Hepatocyte (in vitro differentiated cells): ENCODE data around the gene MTHFS. TPM values are rescaled to one million over a fixed set of nuclear protein-coding genes. Genes with fewer than 3 reads are reported as not detected.

Source experiments
- DNase-seq: peaks from one replicate; pipeline ENCODE4 v3.0.0-alpha.2; 2016; ENCODE audit warnings: low spot score
- H2AFZ ChIP-seq: fragments of 200-600 bp; sonication (generic); 2 replicates; pipeline ENCODE4 v1.6.0; 2016; ENCODE audit warnings: antibody characterized with exemption, mild to moderate bottlenecking
- H3K27ac ChIP-seq: fragments of 200-600 bp; sonication (generic); 2 replicates; pipeline ENCODE4 v1.5.1; 2016; ENCODE audit warnings: mild to moderate bottlenecking
- H3K27me3 ChIP-seq: fragments of 200-600 bp; sonication (generic); 2 replicates; pipeline ENCODE4 v1.6.1; 2016
- H3K36me3 ChIP-seq: fragments of 200-600 bp; sonication (generic); replicated peaks from 2 replicates; pipeline ENCODE4 v1.5.1; 2016; ENCODE audit warnings: low read depth; ENCODE audit not compliant: insufficient read depth
- H3K4me1 ChIP-seq: fragments of 200-600 bp; sonication (generic); 2 replicates; pipeline ENCODE4 v1.5.1; 2016; ENCODE audit warnings: mild to moderate bottlenecking, moderate library complexity; ENCODE audit not compliant: insufficient read depth
- H3K4me2 ChIP-seq: fragments of 200-600 bp; sonication (generic); 2 replicates; pipeline ENCODE4 v1.6.0; 2016
- H3K4me3 ChIP-seq: fragments of 200-600 bp; sonication (generic); 2 replicates; pipeline ENCODE4 v1.5.1; 2016; ENCODE audit warnings: mild to moderate bottlenecking
- H3K79me2 ChIP-seq: fragments of 200-600 bp; sonication (generic); 2 replicates; pipeline ENCODE4 v1.6.0; 2017; ENCODE audit warnings: mild to moderate bottlenecking
- H3K9me2 ChIP-seq: fragments of 200-600 bp; sonication (generic); replicated peaks from 2 replicates; pipeline ENCODE4 v1.6.0; 2017; ENCODE audit warnings: mild to moderate bottlenecking; ENCODE audit not compliant: insufficient read depth
- H3K9me3 ChIP-seq: fragments of 200-600 bp; sonication (generic); 2 replicates; pipeline ENCODE4 v1.5.1; 2016; ENCODE audit warnings: low read depth, mild to moderate bottlenecking
- H4K20me1 ChIP-seq: fragments of 200-600 bp; sonication (generic); 2 replicates; pipeline ENCODE4 v1.6.0; 2016; ENCODE audit warnings: mild to moderate bottlenecking; ENCODE audit not compliant: insufficient read depth, poor library complexity, severe bottlenecking
- EZH2 ChIP-seq: fragments of 200-600 bp; sonication (generic); IDR thresholded peaks from 2 replicates; pipeline ENCODE4 v1.6.1; 2016; ENCODE audit warnings: antibody characterized with exemption, mild to moderate bottlenecking, borderline replicate concordance
- EZH2phosphoT487 ChIP-seq: fragments of 200-600 bp; sonication (generic); IDR thresholded peaks from one replicate; pipeline ENCODE4 v1.6.1; 2018; ENCODE audit warnings: antibody characterized with exemption, mild to moderate bottlenecking, low read depth, moderate library complexity; ENCODE audit not compliant: unreplicated experiment, severe bottlenecking
- WGBS: methylation state at CpG from one replicate; pipeline ENCODE4 v1.1.6; 2016; ENCODE audit warnings: low lambda C conversion rate; ENCODE audit errors: missing lambda C conversion rate; 5-methylcytosine and 5-hydroxymethylcytosine counted together
- polyA plus RNA-seq: library from polyadenylated mRNA; unstranded; fragments of >200 nt; fragmentation: Nextera tagmentation; extraction: Ambion mirVana; gene quantifications from 2 replicates; pipeline ENCODE4 v1.2.1, GENCODE V29; 2016
- total RNA-seq: library from RNA; depleted of rRNA; stranded (reverse); fragments of >200 nt; gene quantifications from 2 replicates; pipeline ENCODE4 v1.2.3, GENCODE V29; 2014
- TF ChIP-seq, protein P1 (sequence below): fragments of 200-600 bp; sonication (generic); IDR thresholded peaks from 2 replicates; pipeline ENCODE4 v1.5.1; 2016; ENCODE audit warnings: antibody characterized with exemption, mild to moderate bottlenecking; ENCODE audit not compliant: poor library complexity

Gene MTHFS
- total and polyA plus RNA-seq, 2 experiments from 2014 or later, result 84.0 to 89.4 TPM

DNA sequence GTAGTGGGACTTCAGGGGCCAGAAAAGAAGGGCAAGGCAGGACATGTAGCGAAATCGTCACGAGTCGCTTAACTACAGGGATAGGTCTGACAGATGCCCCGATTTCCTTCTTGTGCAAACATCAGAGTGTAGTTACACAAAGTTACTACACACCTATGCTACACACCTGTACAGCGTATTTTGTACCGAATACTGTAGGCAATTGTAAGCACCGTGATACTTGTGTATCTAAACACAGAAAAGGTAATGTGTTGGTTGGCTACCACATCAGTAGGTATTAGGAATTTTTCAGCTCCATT lies 515 bp upstream of the MTHFS start:
- no peaks in the 10 kb centered on the region for H4K20me1 ChIP-seq
- H3K27ac ChIP-seq, result peak overlapping the region; percentile 100
- DNase-seq, result no peak
- no peaks in the 10 kb centered on the region for H3K27me3 ChIP-seq
- no peaks in the 10 kb centered on the region for H3K36me3 ChIP-seq
- H3K4me3 ChIP-seq, result peak overlapping the region; percentile 62
- H2AFZ ChIP-seq, result peak overlapping the region; percentile 97
- H3K4me1 ChIP-seq, result peaks cover 13% of the 10 kb centered on the region
- H3K9me3 ChIP-seq, result no peaks in the 10 kb centered on the region
- H3K9me2 ChIP-seq, result no peaks in the 10 kb centered on the region
- H3K4me2 ChIP-seq, result peak overlapping the region; percentile 82
- TF ChIP-seq, protein P1, sequence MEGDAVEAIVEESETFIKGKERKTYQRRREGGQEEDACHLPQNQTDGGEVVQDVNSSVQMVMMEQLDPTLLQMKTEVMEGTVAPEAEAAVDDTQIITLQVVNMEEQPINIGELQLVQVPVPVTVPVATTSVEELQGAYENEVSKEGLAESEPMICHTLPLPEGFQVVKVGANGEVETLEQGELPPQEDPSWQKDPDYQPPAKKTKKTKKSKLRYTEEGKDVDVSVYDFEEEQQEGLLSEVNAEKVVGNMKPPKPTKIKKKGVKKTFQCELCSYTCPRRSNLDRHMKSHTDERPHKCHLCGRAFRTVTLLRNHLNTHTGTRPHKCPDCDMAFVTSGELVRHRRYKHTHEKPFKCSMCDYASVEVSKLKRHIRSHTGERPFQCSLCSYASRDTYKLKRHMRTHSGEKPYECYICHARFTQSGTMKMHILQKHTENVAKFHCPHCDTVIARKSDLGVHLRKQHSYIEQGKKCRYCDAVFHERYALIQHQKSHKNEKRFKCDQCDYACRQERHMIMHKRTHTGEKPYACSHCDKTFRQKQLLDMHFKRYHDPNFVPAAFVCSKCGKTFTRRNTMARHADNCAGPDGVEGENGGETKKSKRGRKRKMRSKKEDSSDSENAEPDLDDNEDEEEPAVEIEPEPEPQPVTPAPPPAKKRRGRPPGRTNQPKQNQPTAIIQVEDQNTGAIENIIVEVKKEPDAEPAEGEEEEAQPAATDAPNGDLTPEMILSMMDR, result no peak
- no peak for TF ChIP-seq EZH2
- TF ChIP-seq EZH2phosphoT487, result no peak
- H3K79me2 ChIP-seq, result peaks cover 42% of the 10 kb centered on the region
- 26% methylated on average over 8 of the region's 8 CpGs for WGBS

DNA sequence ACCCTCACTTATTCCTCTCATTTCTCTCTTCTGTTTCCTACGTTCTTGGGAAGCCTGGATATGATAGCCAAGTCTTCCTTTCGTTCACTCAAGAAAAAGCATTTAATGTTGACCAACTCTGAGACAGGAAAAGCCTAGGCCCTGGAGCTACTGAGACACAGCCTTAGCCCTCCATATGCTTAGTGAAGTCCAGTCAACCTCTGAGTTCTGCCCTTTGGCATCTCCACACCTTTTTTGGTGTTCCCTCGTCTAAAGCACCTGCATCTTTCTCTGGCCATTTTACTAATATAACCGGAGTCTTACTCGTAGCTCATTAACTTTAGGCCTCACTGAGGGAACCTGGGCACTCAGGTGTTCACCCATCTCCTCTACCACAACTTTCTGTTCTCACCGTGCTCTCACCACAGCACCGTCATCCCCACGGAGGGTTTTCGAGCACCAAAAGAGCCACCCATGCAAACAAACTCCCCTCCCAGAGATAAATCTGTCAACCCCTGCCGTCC lies 632 bp downstream of the MTHFS start:
- Histone ChIP-seq H2AFZ (peak overlapping the region; percentile 97), H3K4me1 (peaks cover 13% of the 10 kb centered on the region), H3K27ac (peak overlapping the region; percentile 100), H3K79me2 (peaks cover 53% of the 10 kb centered on the region), H3K4me3 (peak overlapping the region; percentile 62), H3K9me2 (no peaks in the 10 kb centered on the region), H4K20me1 (no peaks in the 10 kb centered on the region), H3K9me3 (no peaks in the 10 kb centered on the region), H3K36me3 (no peaks in the 10 kb centered on the region), H3K27me3 (no peaks in the 10 kb centered on the region), H3K4me2 (peak overlapping the region; percentile 82)
- DNase-seq, result peak; percentile 22
- no peak for TF ChIP-seq EZH2
- TF ChIP-seq EZH2phosphoT487, result no peak
- WGBS, result 9% methylated on average over 10 of the region's 10 CpGs

DNA sequence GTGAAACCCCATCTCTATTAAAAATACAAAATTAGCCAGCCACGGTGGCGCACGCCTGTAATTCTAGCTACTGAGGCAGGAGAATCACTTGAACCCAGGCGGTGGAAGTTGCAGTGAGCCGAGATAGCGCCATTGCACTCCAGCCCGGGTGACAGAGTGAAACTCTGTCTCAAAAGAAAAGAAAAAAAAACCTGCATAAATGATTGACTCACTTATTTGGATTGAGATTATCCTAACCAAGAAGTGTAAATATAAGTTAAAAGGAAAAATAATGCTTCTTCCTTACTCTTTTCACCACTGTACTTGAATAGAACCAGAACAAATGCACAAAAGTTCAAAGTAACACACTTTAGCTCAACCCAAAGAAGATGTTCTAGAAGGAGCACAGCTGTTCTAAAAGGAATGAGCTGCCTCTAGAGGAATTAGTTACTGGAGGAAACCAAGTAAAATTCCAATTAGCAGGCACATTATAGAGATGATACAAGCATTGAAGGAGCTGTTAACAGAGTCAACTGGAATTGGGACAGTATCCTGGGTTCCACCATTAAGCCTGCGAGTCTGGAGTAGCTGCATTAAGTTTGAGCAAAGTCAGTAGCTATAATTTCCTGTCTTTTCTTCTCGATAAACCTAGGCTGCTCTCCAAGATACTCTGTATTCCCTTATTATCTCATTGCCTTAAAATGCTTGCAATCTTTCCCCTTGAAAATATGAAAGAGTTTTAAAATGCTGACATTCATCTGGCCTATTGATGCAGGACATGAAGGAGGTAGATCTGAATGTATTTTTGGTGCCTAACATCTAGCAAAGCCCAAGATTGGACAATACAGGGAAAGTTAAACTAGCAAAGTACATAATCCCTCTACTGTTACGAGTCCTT lies 9.5 kb downstream of the MTHFS start:
- H3K4me2 ChIP-seq, result peak overlapping the region; percentile 51

DNA sequence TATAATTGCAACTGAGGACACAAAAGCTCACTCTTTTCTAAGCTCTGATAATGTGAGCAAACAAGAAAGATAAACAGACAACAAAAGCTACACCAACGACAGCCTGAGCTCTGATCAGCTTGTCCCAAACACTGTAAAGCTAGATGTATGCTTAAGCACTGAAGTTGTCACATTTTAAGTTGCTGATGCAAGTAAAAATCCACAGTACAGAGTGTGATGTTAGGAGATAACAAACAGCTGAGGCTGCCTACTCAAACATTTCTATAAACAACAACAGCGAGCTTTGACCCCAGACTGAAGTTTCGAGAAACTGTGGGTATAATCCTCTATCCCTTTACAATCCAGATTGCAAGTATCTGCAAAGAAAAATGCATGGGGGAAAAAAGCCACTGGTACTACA lies 10.7 kb downstream of the MTHFS start:
- DNase-seq, result peak; percentile 28
- no peaks in the 10 kb centered on the region for H3K36me3 ChIP-seq
- 51% methylated on average over 3 of the region's 3 CpGs for WGBS
- TF ChIP-seq, protein P1, result no peak
- TF ChIP-seq EZH2, result no peak
- TF ChIP-seq EZH2phosphoT487, result no peak
- H3K4me1 ChIP-seq, result peaks cover 31% of the 10 kb centered on the region
- H3K27ac ChIP-seq, result peak overlapping the region; percentile 80
- H4K20me1 ChIP-seq, result no peaks in the 10 kb centered on the region
- H3K27me3 ChIP-seq, result no peaks in the 10 kb centered on the region
- no peaks in the 10 kb centered on the region for H3K9me3 ChIP-seq
- no peak overlapping the region for H3K4me3 ChIP-seq
- H3K9me2 ChIP-seq, result no peaks in the 10 kb centered on the region
- peaks cover 52% of the 10 kb centered on the region for H3K79me2 ChIP-seq
- no peak overlapping the region for H2AFZ ChIP-seq
- H3K4me2 ChIP-seq, result peak overlapping the region; percentile 51

More for the DNA sequence above, 9.5 kb downstream of the MTHFS start:
- Histone ChIP-seq H3K27me3 (no peaks in the 10 kb centered on the region), H2AFZ (no peak overlapping the region), H3K36me3 (no peaks in the 10 kb centered on the region), H4K20me1 (no peaks in the 10 kb centered on the region), H3K79me2 (peaks cover 64% of the 10 kb centered on the region), H3K27ac (peak overlapping the region; percentile 80), H3K4me1 (peaks cover 24% of the 10 kb centered on the region), H3K9me2 (no peaks in the 10 kb centered on the region), H3K4me3 (no peak overlapping the region), H3K9me3 (no peaks in the 10 kb centered on the region)
- DNase-seq, result no peak
- WGBS, result 65% methylated on average over 10 of the region's 10 CpGs
- TF ChIP-seq EZH2, result no peak
- TF ChIP-seq EZH2phosphoT487, result no peak
- TF ChIP-seq, protein P1, result no peak
